ENCODE measurements around the gene UBL7.

- TF ChIP-seq REST (IDR thresholded peaks at IDR 0.05; ENCODE audit: insufficient replicate concordance, low read depth) (no peak), CTCF (IDR thresholded peaks at IDR 0.05; ENCODE audit: insufficient read depth, low read length) (no peak), GABPA (IDR thresholded peaks at IDR 0.05; ENCODE audit: low read depth) (no peak), POLR2AphosphoS5 (IDR thresholded peaks at IDR 0.05; ENCODE audit: low read depth) (no peak)
Observed at GRCh38 chr15:74415966-74416916, 44.7 kb downstream of the UBL7 start.
